PC-3 (cell line): Measurements from ENCODE around the gene EIF4G1.
A peak's percentile ranks its signal among the peaks of the same experiment; 100 is the strongest.

Experiments
- EZH2 ChIP-seq: fragments of 300-600 bp; sonication (generic); IDR thresholded peaks from one replicate; pipeline ENCODE4 v1.6.1; 2017; ENCODE audit warnings: antibody characterized with exemption, mild to moderate bottlenecking, low read length; ENCODE audit not compliant: unreplicated experiment
- TF ChIP-seq, protein P1 (sequence below): fragments of 300-600 bp; sonication (generic); conservative IDR thresholded peaks from 2 replicates; pipeline ENCODE4 v1.5.1; 2017; ENCODE audit warnings: antibody characterized with exemption, low read depth, mild to moderate bottlenecking, low read length

DNA sequence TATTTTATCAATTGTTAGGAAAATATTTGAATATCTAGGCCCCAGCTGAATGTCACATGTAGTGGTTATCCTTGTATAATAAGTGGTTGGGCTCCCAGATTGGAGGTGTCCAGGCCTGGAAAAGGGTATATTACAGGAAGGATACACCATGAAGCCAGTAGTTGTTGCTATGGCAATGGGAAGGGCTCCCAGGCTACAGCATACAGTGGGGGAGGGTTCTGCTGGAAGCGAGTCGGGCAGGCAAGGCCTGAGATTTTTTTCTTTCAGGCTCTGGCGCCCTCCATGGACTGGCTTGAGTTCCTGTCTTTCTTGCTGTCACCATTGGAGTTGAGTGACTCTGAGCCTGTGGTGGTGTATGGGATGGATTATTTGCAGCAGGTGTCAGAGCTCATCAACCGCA, 29.7 kb upstream of the EIF4G1 start:
- TF ChIP-seq, protein P1, sequence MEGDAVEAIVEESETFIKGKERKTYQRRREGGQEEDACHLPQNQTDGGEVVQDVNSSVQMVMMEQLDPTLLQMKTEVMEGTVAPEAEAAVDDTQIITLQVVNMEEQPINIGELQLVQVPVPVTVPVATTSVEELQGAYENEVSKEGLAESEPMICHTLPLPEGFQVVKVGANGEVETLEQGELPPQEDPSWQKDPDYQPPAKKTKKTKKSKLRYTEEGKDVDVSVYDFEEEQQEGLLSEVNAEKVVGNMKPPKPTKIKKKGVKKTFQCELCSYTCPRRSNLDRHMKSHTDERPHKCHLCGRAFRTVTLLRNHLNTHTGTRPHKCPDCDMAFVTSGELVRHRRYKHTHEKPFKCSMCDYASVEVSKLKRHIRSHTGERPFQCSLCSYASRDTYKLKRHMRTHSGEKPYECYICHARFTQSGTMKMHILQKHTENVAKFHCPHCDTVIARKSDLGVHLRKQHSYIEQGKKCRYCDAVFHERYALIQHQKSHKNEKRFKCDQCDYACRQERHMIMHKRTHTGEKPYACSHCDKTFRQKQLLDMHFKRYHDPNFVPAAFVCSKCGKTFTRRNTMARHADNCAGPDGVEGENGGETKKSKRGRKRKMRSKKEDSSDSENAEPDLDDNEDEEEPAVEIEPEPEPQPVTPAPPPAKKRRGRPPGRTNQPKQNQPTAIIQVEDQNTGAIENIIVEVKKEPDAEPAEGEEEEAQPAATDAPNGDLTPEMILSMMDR = peak; percentile 70
- no peak for TF ChIP-seq EZH2
